ENCODE results near the gene PAX6.
"Not testable (repeated sequence)": the region's sequence is repeated elsewhere in the genome, so short reads cannot be mapped to it uniquely, and the experiment has no call there.

Gene PAX6

DNA sequence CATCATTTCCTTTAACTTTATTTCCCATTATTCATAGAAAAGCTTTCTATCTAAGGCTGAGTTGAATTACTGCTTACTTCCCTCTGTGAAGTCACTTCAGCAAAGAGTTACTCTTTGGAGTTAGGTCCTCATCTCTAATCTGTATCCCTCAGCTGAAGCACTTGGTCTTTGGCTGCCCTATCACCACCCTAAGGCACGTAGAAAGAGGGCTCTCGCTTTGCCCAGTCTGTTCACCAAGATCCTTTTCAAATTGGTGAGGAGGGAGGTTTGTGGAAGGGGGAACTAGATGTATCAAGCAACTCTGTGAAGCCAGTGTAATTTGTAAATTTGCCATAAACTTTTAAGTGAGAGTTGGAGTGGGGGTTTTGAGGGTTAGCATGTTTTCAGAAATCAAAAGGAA, 43.4 kb downstream of the PAX6 start:
- H3K4me1 ChIP-seq (ENCODE audit: control insufficient read depth, insufficient read depth, low read length): peaks cover 30% of the 10 kb centered on the region
- H3K27ac ChIP-seq (ENCODE audit: insufficient read depth, low read depth, low read length, poor library complexity, severe bottlenecking): no peak overlapping the region
- no peaks in the 10 kb centered on the region for H3K27me3 ChIP-seq (ENCODE audit: control insufficient read depth, insufficient read depth, low read length, poor library complexity, severe bottlenecking)
- no peak overlapping the region for H3K4me3 ChIP-seq (ENCODE audit: insufficient read depth, low read depth, low read length)
- H3K9me3 ChIP-seq (ENCODE audit: control insufficient read depth, low read length): no peaks in the 10 kb centered on the region
- no peaks in the 10 kb centered on the region for H3K36me3 ChIP-seq (ENCODE audit: control insufficient read depth, insufficient read depth, low read length)
- WGBS, 2 experiments: 62 to 68% methylated on average over 2 of the region's 2 CpGs

- H3K27ac ChIP-seq (ENCODE audit: insufficient read depth, low read depth, low read length, poor library complexity, severe bottlenecking): no peak overlapping the region
- H3K36me3 ChIP-seq (ENCODE audit: control insufficient read depth, insufficient read depth, low read length): no peaks in the 10 kb centered on the region
- H3K27me3 ChIP-seq (ENCODE audit: control insufficient read depth, insufficient read depth, low read length, poor library complexity, severe bottlenecking): no peaks in the 10 kb centered on the region
- peaks cover 30% of the 10 kb centered on the region for H3K4me1 ChIP-seq (ENCODE audit: control insufficient read depth, insufficient read depth, low read length)
- H3K9me3 ChIP-seq (ENCODE audit: control insufficient read depth, low read length): no peaks in the 10 kb centered on the region
- H3K4me3 ChIP-seq (ENCODE audit: insufficient read depth, low read depth, low read length): no peak overlapping the region
- 88 to 95% methylated on average over 3 of the region's 3 CpGs for WGBS, 2 experiments
Measured at GRCh38 chr11:31767066-31767465, 44.1 kb downstream of the PAX6 start.

DNA sequence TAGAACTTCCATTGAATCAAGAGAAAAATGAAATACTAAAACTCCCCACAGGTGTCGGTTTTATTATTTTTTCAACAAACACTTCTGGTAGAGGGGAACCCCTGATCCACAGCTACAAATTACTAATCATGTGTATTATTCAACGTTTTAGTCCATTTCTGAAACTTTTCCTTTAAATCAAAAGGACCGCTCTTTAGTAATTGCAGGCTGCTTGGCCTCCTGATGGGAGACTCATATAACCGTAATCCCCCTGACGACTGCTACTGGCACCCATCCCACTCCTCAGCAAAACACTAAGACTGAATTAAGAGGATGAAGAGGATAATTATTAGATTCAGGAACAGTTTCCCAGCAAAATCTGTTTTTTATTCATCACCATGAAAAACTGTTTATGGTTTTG, 46.4 kb downstream of the PAX6 start:
- WGBS, 2 experiments: 59 to 60% methylated on average over 4 to 5 of the region's 5 CpGs

DNA sequence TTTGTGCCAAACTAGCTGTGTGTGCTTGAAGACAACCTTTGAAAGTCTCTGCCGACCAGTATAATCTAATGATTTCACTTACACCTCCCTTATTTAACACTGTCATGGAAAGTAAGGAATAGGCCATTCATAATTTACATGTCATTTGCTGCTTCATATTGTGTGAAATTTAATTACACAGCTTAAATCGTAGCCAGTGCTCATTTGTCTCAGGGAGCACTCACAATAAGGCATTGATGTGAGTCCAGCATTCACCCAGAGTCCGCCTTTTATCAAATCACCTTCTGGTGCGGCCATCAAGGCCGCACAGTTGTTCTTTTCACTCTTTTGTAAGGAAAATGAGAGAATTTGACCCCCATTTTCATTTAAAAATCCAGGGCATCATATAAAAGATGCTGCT, 46.9 kb downstream of the PAX6 start:
- H3K27ac ChIP-seq (ENCODE audit: insufficient read depth, low read depth, low read length, poor library complexity, severe bottlenecking): no peak overlapping the region

More for the DNA sequence above, 46.4 kb downstream of the PAX6 start:
- no peaks in the 10 kb centered on the region for H3K36me3 ChIP-seq (ENCODE audit: control insufficient read depth, insufficient read depth, low read length)
- no peaks in the 10 kb centered on the region for H3K9me3 ChIP-seq (ENCODE audit: control insufficient read depth, low read length)
- H3K4me1 ChIP-seq (ENCODE audit: control insufficient read depth, insufficient read depth, low read length): peaks cover 30% of the 10 kb centered on the region
- no peak overlapping the region for H3K4me3 ChIP-seq (ENCODE audit: insufficient read depth, low read depth, low read length)
- H3K27me3 ChIP-seq (ENCODE audit: control insufficient read depth, insufficient read depth, low read length, poor library complexity, severe bottlenecking): no peaks in the 10 kb centered on the region
- H3K27ac ChIP-seq (ENCODE audit: insufficient read depth, low read depth, low read length, poor library complexity, severe bottlenecking): no peak overlapping the region

DNA sequence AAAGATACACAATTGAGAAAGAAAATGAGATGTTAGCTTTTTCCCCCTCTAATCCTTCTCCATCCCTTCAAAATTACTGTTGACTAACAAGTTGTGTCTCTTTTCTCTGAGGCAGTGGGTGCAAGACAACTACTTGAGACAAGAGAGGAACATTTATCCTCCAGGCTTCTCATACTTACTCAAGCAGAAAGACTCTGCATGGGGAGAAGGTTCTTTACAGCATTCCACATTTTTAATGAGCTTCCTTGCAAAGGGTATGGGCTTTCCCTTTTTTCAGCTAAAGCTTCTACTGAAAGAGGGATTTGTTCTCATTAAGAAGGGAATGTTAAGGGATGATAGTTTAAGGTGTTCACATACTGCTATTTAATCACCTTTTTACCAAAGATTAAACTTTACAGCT, 47.8 kb downstream of the PAX6 start:
- Histone ChIP-seq H3K27me3 (ENCODE audit: control insufficient read depth, insufficient read depth, low read length, poor library complexity, severe bottlenecking) (no peaks in the 10 kb centered on the region), H3K4me1 (ENCODE audit: control insufficient read depth, insufficient read depth, low read length) (peaks cover 30% of the 10 kb centered on the region), H3K4me3 (ENCODE audit: insufficient read depth, low read depth, low read length) (no peak overlapping the region), H3K27ac (ENCODE audit: insufficient read depth, low read depth, low read length, poor library complexity, severe bottlenecking) (peak overlapping the region; percentile 44), H3K36me3 (ENCODE audit: control insufficient read depth, insufficient read depth, low read length) (no peaks in the 10 kb centered on the region), H3K9me3 (ENCODE audit: control insufficient read depth, low read length) (no peaks in the 10 kb centered on the region)

More for the DNA sequence above, 46.9 kb downstream of the PAX6 start:
- 82 to 83% methylated on average over 5 of the region's 5 CpGs for WGBS, 2 experiments
- no peak overlapping the region for H3K4me3 ChIP-seq (ENCODE audit: insufficient read depth, low read depth, low read length)
- no peaks in the 10 kb centered on the region for H3K36me3 ChIP-seq (ENCODE audit: control insufficient read depth, insufficient read depth, low read length)
- H3K4me1 ChIP-seq (ENCODE audit: control insufficient read depth, insufficient read depth, low read length): peaks cover 30% of the 10 kb centered on the region
- no peaks in the 10 kb centered on the region for H3K27me3 ChIP-seq (ENCODE audit: control insufficient read depth, insufficient read depth, low read length, poor library complexity, severe bottlenecking)
- no peaks in the 10 kb centered on the region for H3K9me3 ChIP-seq (ENCODE audit: control insufficient read depth, low read length)

GRCh38 chr11:31761636-31762035, 49.5 kb downstream of the PAX6 start:
- no peaks in the 10 kb centered on the region for H3K9me3 ChIP-seq (ENCODE audit: control insufficient read depth, low read length)
- WGBS, 2 experiments: 84 to 89% methylated on average over 1 of the region's 1 CpG

DNA sequence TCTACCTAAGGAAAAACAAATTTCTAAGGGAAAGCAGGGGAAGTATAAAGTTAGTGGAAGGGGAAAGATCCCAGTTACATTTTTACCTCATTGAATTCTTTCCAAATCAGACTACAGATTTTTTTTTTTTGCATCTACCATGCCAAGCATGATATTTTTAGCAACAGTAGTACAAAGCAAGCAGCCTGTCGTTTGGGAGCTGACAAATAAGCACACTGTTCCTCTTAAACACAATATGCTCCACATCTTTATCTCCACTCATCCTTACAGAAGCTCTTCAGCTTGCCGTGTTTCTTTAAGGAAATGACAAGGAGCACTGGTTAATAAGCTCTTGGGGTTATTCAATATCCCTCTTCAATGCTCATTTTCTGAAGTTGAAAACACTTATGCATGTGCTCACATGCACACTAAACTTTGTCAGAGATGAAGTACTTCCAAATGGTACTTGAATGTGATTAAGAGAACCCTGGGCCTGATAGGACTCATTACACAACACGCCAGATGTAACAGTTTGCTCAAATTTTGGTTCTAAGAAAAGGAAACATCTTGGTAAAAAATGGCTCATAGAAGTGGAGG, 53.8 kb downstream of the PAX6 start:
- H3K4me1 ChIP-seq (ENCODE audit: control insufficient read depth, insufficient read depth, low read length): peaks cover 14% of the 10 kb centered on the region
- no peak overlapping the region for H3K27ac ChIP-seq (ENCODE audit: insufficient read depth, low read depth, low read length, poor library complexity, severe bottlenecking)
- H3K36me3 ChIP-seq (ENCODE audit: control insufficient read depth, insufficient read depth, low read length): no peaks in the 10 kb centered on the region
- no peak overlapping the region for H3K4me3 ChIP-seq (ENCODE audit: insufficient read depth, low read depth, low read length)
- H3K27me3 ChIP-seq (ENCODE audit: control insufficient read depth, insufficient read depth, low read length, poor library complexity, severe bottlenecking): no peaks in the 10 kb centered on the region
- no peaks in the 10 kb centered on the region for H3K9me3 ChIP-seq (ENCODE audit: control insufficient read depth, low read length)
- 77 to 89% methylated on average over 3 of the region's 3 CpGs for WGBS, 2 experiments

More at GRCh38 chr11:31761636-31762035, 49.5 kb downstream of the PAX6 start:
- H3K27ac ChIP-seq (ENCODE audit: insufficient read depth, low read depth, low read length, poor library complexity, severe bottlenecking): no peak overlapping the region
- peaks cover 30% of the 10 kb centered on the region for H3K4me1 ChIP-seq (ENCODE audit: control insufficient read depth, insufficient read depth, low read length)
- H3K36me3 ChIP-seq (ENCODE audit: control insufficient read depth, insufficient read depth, low read length): no peaks in the 10 kb centered on the region
- H3K4me3 ChIP-seq (ENCODE audit: insufficient read depth, low read depth, low read length): no peak overlapping the region
- H3K27me3 ChIP-seq (ENCODE audit: control insufficient read depth, insufficient read depth, low read length, poor library complexity, severe bottlenecking): no peaks in the 10 kb centered on the region

DNA sequence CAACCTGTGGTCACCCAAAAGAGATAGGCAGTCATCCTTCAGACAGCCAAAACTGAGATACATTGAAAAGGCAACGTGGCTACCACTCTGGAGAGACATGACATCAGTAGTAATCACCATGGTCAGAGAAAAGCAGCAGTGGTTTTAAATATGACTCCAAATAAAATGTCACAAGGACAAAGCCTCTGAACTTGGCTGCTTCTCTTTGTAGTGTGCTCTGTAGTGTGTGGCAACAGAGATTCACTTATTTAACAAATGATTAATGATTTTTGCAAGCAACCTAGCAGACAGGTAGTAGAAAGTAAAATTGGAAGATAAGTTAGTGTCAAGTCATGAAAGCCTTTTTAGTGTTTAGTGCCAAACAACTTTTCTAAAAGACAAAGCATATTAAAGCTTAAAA, 63.5 kb downstream of the PAX6 start:
- Histone ChIP-seq H3K27me3 (ENCODE audit: control insufficient read depth, insufficient read depth, low read length, poor library complexity, severe bottlenecking) (no peaks in the 10 kb centered on the region), H3K4me3 (ENCODE audit: insufficient read depth, low read depth, low read length) (no peak overlapping the region), H3K4me1 (ENCODE audit: control insufficient read depth, insufficient read depth, low read length) (no peaks in the 10 kb centered on the region), H3K27ac (ENCODE audit: insufficient read depth, low read depth, low read length, poor library complexity, severe bottlenecking) (no peak overlapping the region), H3K36me3 (ENCODE audit: control insufficient read depth, insufficient read depth, low read length) (no peaks in the 10 kb centered on the region), H3K9me3 (ENCODE audit: control insufficient read depth, low read length) (no peaks in the 10 kb centered on the region)
- 74 to 87% methylated on average over 1 of the region's 1 CpG for WGBS, 2 experiments

- not testable (repeated sequence) for H3K4me1 ChIP-seq (ENCODE audit: control insufficient read depth, insufficient read depth, low read length); H3K27ac ChIP-seq (ENCODE audit: insufficient read depth, low read depth, low read length, poor library complexity, severe bottlenecking); H3K4me3 ChIP-seq (ENCODE audit: insufficient read depth, low read depth, low read length); H3K27me3 ChIP-seq (ENCODE audit: control insufficient read depth, insufficient read depth, low read length, poor library complexity, severe bottlenecking); H3K9me3 ChIP-seq (ENCODE audit: control insufficient read depth, low read length); H3K36me3 ChIP-seq (ENCODE audit: control insufficient read depth, insufficient read depth, low read length)
- 92 to 95% methylated on average over 26 of the region's 26 CpGs for WGBS, 2 experiments
Measured at GRCh38 chr11:31740731-31741368, 70.3 kb downstream of the PAX6 start.

DNA sequence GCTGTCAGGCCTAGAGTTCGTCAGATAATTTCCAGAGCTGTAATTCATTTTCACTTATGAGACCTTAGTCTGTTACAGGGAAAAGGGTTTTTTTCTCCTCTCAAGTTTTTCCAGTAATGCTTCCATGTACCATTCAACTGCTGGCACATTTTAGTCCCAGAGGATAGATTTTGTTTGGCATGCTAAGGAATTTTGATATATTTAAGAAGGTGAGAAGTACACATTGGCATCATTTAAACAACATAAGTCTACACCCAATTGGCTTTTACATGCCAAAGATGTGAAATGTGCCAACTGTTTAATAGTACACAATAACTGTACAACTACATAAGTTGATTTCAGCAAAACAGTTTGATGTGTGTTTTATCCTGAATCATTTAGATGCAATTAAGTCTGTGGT, 71.0 kb downstream of the PAX6 start:
- Histone ChIP-seq H3K4me3 (ENCODE audit: insufficient read depth, low read depth, low read length) (no peak overlapping the region), H3K27ac (ENCODE audit: insufficient read depth, low read depth, low read length, poor library complexity, severe bottlenecking) (no peak overlapping the region), H3K36me3 (ENCODE audit: control insufficient read depth, insufficient read depth, low read length) (no peaks in the 10 kb centered on the region), H3K9me3 (ENCODE audit: control insufficient read depth, low read length) (no peaks in the 10 kb centered on the region), H3K27me3 (ENCODE audit: control insufficient read depth, insufficient read depth, low read length, poor library complexity, severe bottlenecking) (no peaks in the 10 kb centered on the region), H3K4me1 (ENCODE audit: control insufficient read depth, insufficient read depth, low read length) (no peaks in the 10 kb centered on the region)
- WGBS, 2 experiments: 97 to 100% methylated on average over 1 of the region's 1 CpG

All from ectodermal cell (in vitro differentiated cells).